ENCODE data around the gene ERVV-1.

- no peak for TF ChIP-seq CTCF (IDR thresholded peaks at IDR 0.05)
- TF ChIP-seq POLR2A (IDR thresholded peaks at IDR 0.05) = no peak
These were observed 25.2 kb upstream of the ERVV-1 start for GRCh38 chr19:52988506-52988905.

All from breast epithelium (tissue), 3 donors.